22Rv1 (cell line): ENCODE results near the gene LRP5.
"Not testable (repeated sequence)": the region's sequence is repeated elsewhere in the genome, so short reads cannot be mapped to it uniquely, and the experiment has no call there.

Experiments used
- H3K27ac ChIP-seq: fragments of 450-650 bp; 2 replicates; pipeline ENCODE4 v1.5.1; 2017
- ZFX ChIP-seq: fragments of 450-650 bp; IDR thresholded peaks from 2 replicates; pipeline ENCODE4 v1.6.1; 2017; ENCODE audit warnings: antibody characterized with exemption, borderline replicate concordance
- TF ChIP-seq, protein P1 (sequence below): fragments of 450-650 bp; IDR thresholded peaks from 2 replicates; pipeline ENCODE4 v1.5.1; 2017; ENCODE audit warnings: mild to moderate bottlenecking

The LRP5 gene

DNA sequence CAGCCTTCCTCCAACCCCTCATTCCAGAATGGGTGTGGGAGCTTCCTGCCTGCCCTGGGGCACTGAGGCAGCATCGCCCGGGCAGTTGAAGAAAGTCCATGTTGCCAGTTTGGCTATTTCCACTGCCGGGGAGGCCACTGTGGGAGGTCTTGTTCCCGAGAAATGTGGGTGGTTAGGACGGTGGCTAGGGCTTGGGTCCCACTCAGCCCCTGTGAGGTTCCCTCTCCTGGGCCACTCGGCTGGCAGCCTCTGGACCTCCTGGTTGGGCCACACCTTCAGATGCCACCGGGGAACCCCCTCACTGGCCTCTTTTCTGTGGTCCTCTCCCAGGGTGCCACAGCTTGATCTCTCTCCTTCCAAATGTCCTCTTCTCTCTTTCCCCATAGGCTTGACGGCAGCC, 143.1 kb downstream of the LRP5 start:
- H3K27ac ChIP-seq: no peak overlapping the region
- TF ChIP-seq ZFX: no peak
- TF ChIP-seq, protein P1, sequence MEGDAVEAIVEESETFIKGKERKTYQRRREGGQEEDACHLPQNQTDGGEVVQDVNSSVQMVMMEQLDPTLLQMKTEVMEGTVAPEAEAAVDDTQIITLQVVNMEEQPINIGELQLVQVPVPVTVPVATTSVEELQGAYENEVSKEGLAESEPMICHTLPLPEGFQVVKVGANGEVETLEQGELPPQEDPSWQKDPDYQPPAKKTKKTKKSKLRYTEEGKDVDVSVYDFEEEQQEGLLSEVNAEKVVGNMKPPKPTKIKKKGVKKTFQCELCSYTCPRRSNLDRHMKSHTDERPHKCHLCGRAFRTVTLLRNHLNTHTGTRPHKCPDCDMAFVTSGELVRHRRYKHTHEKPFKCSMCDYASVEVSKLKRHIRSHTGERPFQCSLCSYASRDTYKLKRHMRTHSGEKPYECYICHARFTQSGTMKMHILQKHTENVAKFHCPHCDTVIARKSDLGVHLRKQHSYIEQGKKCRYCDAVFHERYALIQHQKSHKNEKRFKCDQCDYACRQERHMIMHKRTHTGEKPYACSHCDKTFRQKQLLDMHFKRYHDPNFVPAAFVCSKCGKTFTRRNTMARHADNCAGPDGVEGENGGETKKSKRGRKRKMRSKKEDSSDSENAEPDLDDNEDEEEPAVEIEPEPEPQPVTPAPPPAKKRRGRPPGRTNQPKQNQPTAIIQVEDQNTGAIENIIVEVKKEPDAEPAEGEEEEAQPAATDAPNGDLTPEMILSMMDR: no peak

GRCh38 chr11:68457216-68457897, 145.0 kb downstream of the LRP5 start:
- TF ChIP-seq, protein P1: no peak
- TF ChIP-seq ZFX: no peak
- H3K27ac ChIP-seq: no peak overlapping the region

- H3K27ac ChIP-seq: no peak overlapping the region
- TF ChIP-seq, protein P1: no peak
- TF ChIP-seq ZFX: no peak
Observed at GRCh38 chr11:68457898-68458249, 145.5 kb downstream of the LRP5 start.

GRCh38 chr11:68458340-68458739, 145.9 kb downstream of the LRP5 start:
- H3K27ac ChIP-seq: not testable (repeated sequence)

- H3K27ac ChIP-seq: peak overlapping the region; percentile 79
- TF ChIP-seq, protein P1: no peak
- no peak for TF ChIP-seq ZFX
Observed at GRCh38 chr11:68459886-68460740, 147.7 kb downstream of the LRP5 start.

- TF ChIP-seq, protein P1: no peak
- TF ChIP-seq ZFX: no peak
Observed at GRCh38 chr11:68460741-68461574, 148.6 kb downstream of the LRP5 start, which contains the start of gene PPP6R3. PPP6R3 (plus strand) TSS chr11:68460752; CDS start chr11:68537665, 76,913 bp downstream.

GRCh38 chr11:68461575-68461917, 149.2 kb downstream of the LRP5 start:
- H3K27ac ChIP-seq: peak overlapping the region; percentile 79
- TF ChIP-seq, protein P1: no peak
- no peak for TF ChIP-seq ZFX

More at GRCh38 chr11:68460741-68461574, 148.6 kb downstream of the LRP5 start, which contains the start of gene PPP6R3:
- peak within 1 kb of the TSS; percentile 79 for H3K27ac ChIP-seq
